Rectal smooth muscle tissue (tissue), 1 donor: ENCODE measurements around the gene REN.

Experiments
- H3K27ac ChIP-seq: one replicate; pipeline ENCODE4 v1.7.0; 2013; ENCODE audit warnings: low read depth, low read length, inconsistent platforms
- H3K27me3 ChIP-seq: one replicate; pipeline ENCODE4 v1.7.0; 2013; ENCODE audit warnings: low read length; ENCODE audit not compliant: control insufficient read depth, insufficient read depth
- H3K36me3 ChIP-seq: one replicate; pipeline ENCODE4 v1.7.0; 2013; ENCODE audit warnings: low read length; ENCODE audit not compliant: control insufficient read depth, insufficient read depth
- H3K4me1 ChIP-seq: one replicate; pipeline ENCODE4 v1.7.0; 2013; ENCODE audit warnings: low read length; ENCODE audit not compliant: control insufficient read depth, insufficient read depth
- H3K4me3 ChIP-seq: one replicate; pipeline ENCODE4 v1.7.0; 2013; ENCODE audit warnings: low read length
- H3K9ac ChIP-seq: one replicate; pipeline ENCODE4 v1.7.0; 2013; ENCODE audit warnings: low read length

Gene REN

DNA sequence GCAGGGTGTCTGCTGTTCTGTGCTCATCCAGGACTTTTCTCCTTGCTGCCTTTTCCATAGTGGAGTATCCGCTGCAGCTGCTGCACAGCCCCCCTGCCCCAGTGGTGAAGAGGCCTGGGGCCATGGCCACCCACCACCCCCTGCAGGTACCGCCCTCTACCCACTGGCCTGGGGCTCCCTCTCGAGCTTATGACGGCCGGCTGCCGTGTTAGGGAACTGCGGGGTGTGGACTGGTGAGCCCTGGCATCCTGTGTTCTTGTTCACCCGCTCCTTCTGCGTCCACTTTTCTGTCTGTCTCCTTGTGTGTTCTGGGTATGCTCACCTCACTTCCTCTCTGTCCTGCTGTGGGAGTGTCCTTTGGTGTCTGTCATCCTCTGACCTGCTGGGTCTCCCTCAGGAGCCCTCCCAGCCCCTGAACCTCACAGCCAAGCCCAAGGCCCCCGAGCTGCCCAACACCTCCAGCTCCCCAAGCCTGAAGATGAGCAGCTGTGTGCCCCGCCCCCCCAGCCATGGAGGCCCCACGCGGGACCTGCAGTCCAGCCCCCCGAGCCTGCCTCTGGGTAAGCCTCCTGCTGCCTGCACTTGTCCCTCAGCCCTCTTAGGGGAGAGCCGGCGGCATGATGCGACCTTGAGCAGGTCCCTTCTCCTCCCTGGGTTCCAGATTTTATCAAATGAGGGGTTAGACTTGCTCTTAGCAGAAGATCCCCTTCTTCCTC lies 44.1 kb downstream of the REN start:
- no peak overlapping the region for H3K27ac ChIP-seq
- peaks cover 14% of the 10 kb centered on the region for H3K36me3 ChIP-seq
- no peaks in the 10 kb centered on the region for H3K27me3 ChIP-seq

DNA sequence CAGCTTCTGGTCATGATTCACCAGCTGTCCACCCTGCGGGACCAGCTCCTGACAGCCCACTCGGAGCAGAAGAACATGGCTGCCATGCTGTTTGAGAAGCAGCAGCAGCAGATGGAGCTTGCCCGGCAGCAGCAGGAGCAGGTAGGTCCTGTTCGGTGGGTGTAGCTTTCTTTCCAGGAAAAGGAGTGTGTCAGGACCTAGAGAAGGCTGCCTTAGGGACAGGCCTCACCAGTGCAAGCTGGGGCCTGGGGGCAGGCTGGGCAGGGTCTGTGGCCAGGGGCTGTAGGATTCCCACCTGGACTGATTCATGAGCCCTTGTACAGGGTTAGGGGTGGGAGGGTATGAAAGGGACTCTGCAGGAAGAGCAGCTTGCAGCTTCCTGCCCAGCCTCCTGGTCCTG lies 49.6 kb downstream of the REN start:
- no peak overlapping the region for H3K27ac ChIP-seq
- no peaks in the 10 kb centered on the region for H3K36me3 ChIP-seq
- H3K27me3 ChIP-seq: no peaks in the 10 kb centered on the region

More for the DNA sequence above, 44.1 kb downstream of the REN start:
- no peaks in the 10 kb centered on the region for H3K4me1 ChIP-seq
- H3K9ac ChIP-seq: no peak overlapping the region
- no peak overlapping the region for H3K4me3 ChIP-seq

DNA sequence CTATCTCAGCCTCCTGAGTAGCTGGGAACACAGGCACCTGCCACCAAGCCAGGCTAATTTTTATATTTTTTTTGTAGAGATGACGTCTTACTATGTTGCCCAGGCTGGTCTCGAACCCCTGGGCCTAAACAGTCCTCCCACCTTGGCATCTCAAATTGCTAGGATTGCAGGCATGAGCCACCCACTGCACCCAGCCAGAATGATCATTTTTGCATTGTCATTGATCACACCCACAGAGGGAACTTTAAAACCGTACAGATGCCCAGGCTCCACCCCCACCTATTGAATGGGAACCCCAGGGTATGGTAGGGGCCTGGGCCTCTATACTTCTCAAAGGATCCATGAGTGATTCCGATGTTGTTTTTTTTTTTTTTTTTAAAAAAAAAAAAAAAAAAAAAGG lies 51.0 kb downstream of the REN start:
- H3K9ac ChIP-seq: no peak overlapping the region
- no peaks in the 10 kb centered on the region for H3K4me1 ChIP-seq
- no peaks in the 10 kb centered on the region for H3K27me3 ChIP-seq
- no peak overlapping the region for H3K4me3 ChIP-seq
- H3K36me3 ChIP-seq: no peaks in the 10 kb centered on the region
- no peak overlapping the region for H3K27ac ChIP-seq

More for the DNA sequence above, 49.6 kb downstream of the REN start:
- H3K9ac ChIP-seq: no peak overlapping the region
- no peaks in the 10 kb centered on the region for H3K4me1 ChIP-seq
- no peak overlapping the region for H3K4me3 ChIP-seq

DNA sequence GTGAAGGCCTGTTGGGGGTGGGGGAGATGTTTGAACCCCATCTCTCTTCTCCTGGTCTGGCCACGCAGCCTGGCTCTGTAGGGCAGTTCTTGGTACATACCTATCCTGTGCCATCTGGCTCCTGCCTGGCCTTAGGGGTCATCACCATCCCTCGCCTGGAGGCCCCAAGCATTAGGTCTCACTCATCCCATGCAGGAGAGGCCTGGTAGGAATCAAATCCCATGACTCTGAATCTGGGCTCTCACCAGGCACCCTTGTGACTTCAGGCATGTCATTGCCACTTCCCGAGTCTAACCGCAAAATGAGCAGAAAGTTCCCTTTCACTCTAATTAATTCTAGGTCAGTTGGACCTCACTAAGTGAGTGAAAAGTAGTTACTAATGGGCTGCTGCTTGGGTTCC lies 51.5 kb downstream of the REN start:
- H3K4me3 ChIP-seq: no peak overlapping the region
- H3K9ac ChIP-seq: no peak overlapping the region
- H3K4me1 ChIP-seq: no peaks in the 10 kb centered on the region
- H3K36me3 ChIP-seq: no peaks in the 10 kb centered on the region
- no peak overlapping the region for H3K27ac ChIP-seq
- H3K27me3 ChIP-seq: no peaks in the 10 kb centered on the region

DNA sequence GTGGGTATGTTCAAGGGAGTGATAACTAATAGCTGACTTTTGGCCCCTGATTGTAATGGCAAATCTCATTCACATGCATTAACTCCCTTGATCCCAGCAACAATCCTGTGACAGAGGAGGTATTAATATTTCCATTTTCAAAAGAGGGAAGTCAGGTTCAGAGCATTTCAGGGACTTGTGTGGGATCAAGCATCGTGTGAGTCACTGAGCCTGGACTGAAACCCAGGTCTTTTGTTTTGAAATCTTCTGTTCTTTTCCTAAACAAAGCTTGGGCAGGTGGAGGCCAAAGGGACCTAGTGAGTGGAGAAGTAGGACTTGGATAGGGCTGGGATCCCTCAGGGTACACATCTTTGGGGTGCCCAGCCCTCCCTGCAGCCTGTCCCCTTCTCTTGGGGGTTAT lies 52.2 kb downstream of the REN start:
- no peaks in the 10 kb centered on the region for H3K36me3 ChIP-seq

DNA sequence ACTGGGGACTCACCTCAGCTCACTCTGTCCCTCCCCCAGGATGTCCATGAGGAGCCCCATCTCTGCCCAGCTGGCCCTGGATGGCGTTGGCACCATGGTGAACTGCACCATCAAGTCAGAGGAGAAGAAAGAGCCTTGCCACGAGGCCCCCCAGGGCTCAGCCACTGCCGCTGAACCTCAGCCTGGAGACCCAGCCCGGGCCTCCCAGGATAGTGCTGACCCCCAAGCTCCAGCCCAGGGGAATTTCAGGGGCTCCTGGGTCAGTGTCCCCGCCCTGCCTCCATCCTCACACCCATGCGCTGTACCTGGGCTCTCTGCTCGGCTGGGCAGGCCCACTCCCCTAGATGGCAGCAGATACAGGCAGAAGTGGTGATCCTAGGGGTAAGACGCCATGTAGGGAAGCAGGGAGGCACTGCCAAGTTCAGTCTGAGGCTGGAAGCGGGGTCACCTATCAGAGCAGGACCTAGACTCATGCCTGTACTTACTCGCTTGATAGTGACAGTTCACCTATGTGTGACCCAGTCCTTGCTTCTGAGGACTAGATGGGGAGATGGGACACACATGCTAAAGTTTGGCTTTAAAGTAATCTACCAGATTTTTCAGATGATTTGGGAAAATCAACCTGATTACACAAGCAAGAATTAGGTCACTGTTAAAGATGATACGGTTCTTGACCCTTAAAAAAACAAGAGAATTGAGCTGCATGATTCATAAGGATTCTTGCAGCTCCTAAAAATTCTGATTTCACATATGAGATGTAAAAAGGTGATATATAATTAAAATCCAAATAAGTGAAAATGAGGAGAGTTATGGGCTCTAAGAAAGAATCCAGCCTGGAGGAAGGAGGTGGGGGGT lies 53.0 kb downstream of the REN start:
- H3K4me3 ChIP-seq: no peak overlapping the region
- no peak overlapping the region for H3K27ac ChIP-seq
- no peaks in the 10 kb centered on the region for H3K27me3 ChIP-seq
- no peaks in the 10 kb centered on the region for H3K4me1 ChIP-seq
- H3K36me3 ChIP-seq: no peaks in the 10 kb centered on the region
- H3K9ac ChIP-seq: no peak overlapping the region

More for the DNA sequence above, 52.2 kb downstream of the REN start:
- H3K4me1 ChIP-seq: no peaks in the 10 kb centered on the region
- H3K27ac ChIP-seq: no peak overlapping the region
- no peak overlapping the region for H3K4me3 ChIP-seq
- no peak overlapping the region for H3K9ac ChIP-seq
- H3K27me3 ChIP-seq: no peaks in the 10 kb centered on the region

DNA sequence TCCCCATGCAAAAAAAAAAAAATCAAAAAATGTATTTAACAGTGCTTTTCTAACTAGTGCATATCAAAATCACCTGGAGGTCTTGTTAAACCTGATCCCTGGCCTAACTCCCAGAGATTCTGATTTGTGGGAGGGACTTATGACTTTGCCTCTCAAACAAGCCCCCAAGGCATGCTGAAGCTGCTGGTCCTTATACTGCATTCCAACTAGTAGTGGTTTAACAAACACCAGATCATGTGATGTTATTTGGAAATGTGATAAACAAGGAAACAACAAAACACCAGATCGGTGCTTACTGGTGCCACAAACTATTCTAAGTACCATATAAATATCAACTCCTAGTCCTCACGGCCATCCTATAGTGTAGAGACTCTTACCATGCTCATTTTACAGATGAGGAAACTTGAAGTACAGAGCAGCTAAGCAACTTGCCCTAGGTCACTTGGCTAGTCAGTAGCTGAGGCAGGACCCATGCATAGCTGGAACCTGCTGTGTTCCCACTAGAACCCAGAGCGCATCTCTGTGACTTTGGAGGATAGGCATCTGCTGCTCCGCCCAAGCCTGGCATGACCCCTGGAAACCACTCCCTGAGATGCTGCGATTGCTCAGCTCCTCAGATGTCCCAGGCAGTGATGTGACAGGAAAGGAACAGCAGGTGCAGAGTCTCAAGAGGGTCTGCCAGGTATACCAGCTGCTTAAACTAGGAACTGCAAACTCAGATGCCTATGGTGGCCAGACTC lies 55.1 kb downstream of the REN start:
- Histone ChIP-seq H3K27ac (no peak overlapping the region), H3K4me3 (no peak overlapping the region), H3K9ac (no peak overlapping the region), H3K36me3 (no peaks in the 10 kb centered on the region), H3K4me1 (no peaks in the 10 kb centered on the region), H3K27me3 (no peaks in the 10 kb centered on the region)

DNA sequence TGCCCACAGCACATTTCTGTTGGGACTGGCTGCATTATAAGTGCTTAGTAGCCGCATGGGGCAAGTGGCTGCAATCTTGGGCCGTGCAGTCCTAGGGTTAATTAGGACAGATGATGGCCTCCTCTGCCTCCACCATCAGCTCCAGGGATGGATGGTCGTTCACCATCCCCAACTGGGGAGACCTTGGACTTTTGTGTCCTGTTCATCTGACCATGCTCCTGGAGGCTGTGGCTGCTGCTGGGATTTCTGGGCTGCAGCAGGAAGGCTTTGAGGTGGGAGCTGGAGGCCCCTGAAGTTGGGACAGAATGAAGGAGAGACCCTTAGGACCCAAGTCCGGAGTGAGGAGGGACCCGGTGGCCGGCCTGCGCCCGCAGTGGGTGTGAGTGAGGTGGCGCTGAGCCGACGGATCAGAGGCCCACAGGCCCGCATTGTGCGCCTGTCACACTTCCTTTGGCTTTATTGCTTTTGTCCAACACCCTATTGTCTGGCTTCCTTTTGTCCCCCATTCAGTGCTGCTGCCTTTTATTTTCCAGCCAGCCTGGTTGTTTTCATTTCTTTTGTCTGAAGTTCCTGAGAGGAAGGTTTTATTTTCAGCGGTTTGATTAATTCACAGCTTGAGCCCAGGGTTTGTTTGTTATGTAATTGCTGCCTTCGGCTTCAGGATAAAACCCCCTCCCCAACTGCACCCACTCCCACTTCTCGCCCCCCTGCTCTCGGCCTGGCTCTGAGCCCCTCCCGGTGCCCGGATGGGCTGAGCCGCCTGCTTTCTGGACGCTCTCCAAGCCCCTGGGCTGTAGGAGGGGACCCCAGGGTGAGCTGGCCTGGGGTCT lies 57.6 kb downstream of the REN start:
- no peaks in the 10 kb centered on the region for H3K27me3 ChIP-seq
- peaks cover under 1% of the 10 kb centered on the region for H3K4me1 ChIP-seq
- no peak overlapping the region for H3K4me3 ChIP-seq
- H3K27ac ChIP-seq: no peak overlapping the region
- H3K9ac ChIP-seq: no peak overlapping the region
- H3K36me3 ChIP-seq: no peaks in the 10 kb centered on the region

DNA sequence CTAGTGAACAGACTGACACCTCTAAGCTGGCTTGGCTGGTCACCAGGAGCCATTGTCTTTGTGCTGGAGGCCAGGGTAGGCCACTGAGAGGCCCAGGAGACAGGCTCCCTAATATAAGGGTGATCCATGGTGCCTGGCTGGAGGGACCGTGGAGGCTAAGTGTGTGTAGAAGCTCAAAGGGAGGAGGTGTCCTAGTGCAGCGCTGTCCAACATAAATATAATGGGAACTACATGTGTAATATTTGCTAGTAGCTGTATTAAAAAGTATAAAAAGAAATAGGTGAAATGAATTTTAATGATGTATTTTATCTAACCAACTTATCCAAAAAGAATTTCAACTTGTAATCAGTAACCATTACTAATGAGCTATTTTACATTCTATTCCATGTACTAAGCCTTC lies 58.2 kb downstream of the REN start:
- Histone ChIP-seq H3K4me3 (no peak overlapping the region), H3K4me1 (peaks cover 3% of the 10 kb centered on the region), H3K27me3 (no peaks in the 10 kb centered on the region), H3K9ac (no peak overlapping the region), H3K27ac (no peak overlapping the region), H3K36me3 (no peaks in the 10 kb centered on the region)

DNA sequence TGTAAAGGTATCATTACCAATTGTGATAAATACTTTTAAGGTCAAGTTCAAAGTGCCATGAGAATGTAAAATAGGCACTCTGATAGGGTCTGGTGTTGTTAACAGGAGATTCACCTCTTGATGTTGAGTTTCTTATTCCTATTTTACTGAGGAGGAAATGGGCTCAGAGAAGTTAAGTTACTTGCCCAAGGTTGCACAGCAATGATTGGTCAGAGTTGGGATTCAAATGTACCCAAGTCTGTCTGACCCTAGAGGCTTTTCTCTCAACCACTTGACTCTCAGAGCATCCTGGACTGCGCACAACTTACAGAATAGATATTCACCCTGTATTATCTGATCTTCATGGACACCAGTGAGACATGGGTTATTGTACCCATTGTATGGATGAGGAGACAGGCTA lies 59.3 kb downstream of the REN start:
- Histone ChIP-seq H3K27me3 (no peaks in the 10 kb centered on the region), H3K4me1 (peaks cover 3% of the 10 kb centered on the region), H3K4me3 (no peak overlapping the region), H3K9ac (no peak overlapping the region), H3K36me3 (no peaks in the 10 kb centered on the region), H3K27ac (no peak overlapping the region)

DNA sequence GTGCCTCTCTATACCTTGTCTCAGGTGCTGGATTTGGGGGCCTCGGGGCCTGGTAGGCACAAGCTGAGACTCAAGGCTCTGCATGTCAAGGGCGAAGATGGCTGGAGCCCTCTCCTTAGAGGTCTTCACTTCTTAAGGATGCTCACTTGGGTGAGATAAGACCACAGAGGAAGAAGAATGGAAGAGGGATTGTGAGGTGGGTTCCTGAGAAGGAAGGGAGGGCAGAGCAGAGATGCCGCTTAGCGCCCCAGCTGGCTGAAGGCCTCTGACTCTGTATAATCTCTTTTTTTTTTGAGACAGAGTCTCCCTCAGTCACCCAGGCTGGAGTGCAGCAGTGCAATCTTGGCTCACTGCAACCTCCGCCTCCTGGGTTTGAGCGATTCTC lies 61.0 kb downstream of the REN start:
- no peaks in the 10 kb centered on the region for H3K36me3 ChIP-seq
- no peak overlapping the region for H3K4me3 ChIP-seq
- no peak overlapping the region for H3K9ac ChIP-seq
- no peaks in the 10 kb centered on the region for H3K27me3 ChIP-seq
- H3K27ac ChIP-seq: no peak overlapping the region
- H3K4me1 ChIP-seq: peaks cover 3% of the 10 kb centered on the region
